SJCRH30 (cell line): Measurements from ENCODE around the gene INPP5A. TPM values are rescaled to one million over a fixed set of nuclear protein-coding genes. Genes with fewer than 3 reads are reported as not detected.

Source experiments
- DNase-seq, 2 experiments: peaks; one replicate each; pipeline ENCODE4 v3.0.0-alpha.2; 2015 to 2020
- H3K27ac ChIP-seq: fragments of 250-450 bp; sonication (Bioruptor Pico); 2 replicates; pipeline ENCODE4 v1.5.1; 2020; ENCODE audit warnings: mild to moderate bottlenecking, moderate library complexity
- H3K27me3 ChIP-seq: fragments of 250-450 bp; sonication (Bioruptor Pico); 2 replicates; pipeline ENCODE4 v1.5.1; 2020; ENCODE audit warnings: mild to moderate bottlenecking, moderate library complexity
- H3K36me3 ChIP-seq: fragments of 250-450 bp; sonication (Bioruptor Pico); 2 replicates; pipeline ENCODE4 v1.5.1; 2020; ENCODE audit warnings: mild to moderate bottlenecking, moderate library complexity
- H3K4me1 ChIP-seq: fragments of 250-450 bp; sonication (Bioruptor Pico); 2 replicates; pipeline ENCODE4 v1.5.1; 2020; ENCODE audit warnings: mild to moderate bottlenecking, moderate library complexity
- H3K4me3 ChIP-seq: fragments of 250-450 bp; sonication (Bioruptor Pico); 2 replicates; pipeline ENCODE4 v1.5.1; 2020; ENCODE audit warnings: mild to moderate bottlenecking, moderate library complexity
- H3K9me3 ChIP-seq: fragments of 250-450 bp; sonication (Bioruptor Pico); replicated peaks from 2 replicates; pipeline ENCODE4 v1.5.1; 2020; ENCODE audit warnings: mild to moderate bottlenecking, moderate library complexity
- total RNA-seq: library from RNA; depleted of rRNA; stranded (reverse); fragments of >200 nt; shearing (Covaris generic); gene quantifications from 2 replicates; pipeline ENCODE4 v1.2.3, GENCODE V29; 2014

INPP5A gene
- total RNA-seq, 1 experiment from 2014 or later: 22.4 TPM

DNA sequence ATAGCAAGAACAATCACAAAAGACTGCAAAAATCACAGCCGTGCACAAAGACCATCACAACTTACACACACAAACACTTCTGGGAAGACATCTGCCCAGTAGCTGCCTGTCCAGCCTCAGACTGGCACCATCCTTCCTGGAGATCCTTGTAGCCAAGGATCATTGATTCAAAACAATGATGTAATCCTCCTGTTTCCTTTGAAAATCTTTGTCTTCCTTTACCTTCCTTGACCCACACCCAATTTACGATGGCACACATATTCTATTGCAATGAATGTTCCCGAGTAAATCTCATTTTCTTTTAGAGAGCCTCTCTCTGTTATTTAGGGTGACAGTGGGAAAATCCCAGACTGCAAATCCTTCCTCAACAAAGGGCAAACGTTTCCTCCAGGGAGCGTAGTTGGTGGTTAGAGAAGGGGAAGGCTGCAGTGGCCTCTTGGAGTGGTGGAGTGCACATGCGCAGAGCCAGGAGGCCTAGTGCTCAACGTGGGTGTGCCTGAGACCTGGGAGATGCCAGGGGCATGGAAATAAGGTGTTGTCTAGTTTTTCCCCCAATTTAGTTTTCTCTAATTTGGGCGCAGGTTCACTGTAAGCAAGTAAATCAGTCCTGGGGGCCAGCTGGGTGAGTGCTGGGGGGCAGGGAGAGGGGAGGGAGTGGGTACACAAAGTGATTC, 3.1 kb upstream of the INPP5A start:
- 0 out of 2 replicates have a peak, but pooled peaks cover 3% of the 10 kb centered on the region for H3K9me3 ChIP-seq
- H3K27ac ChIP-seq: no peak overlapping the region
- H3K36me3 ChIP-seq: no peaks in the 10 kb centered on the region
- H3K27me3 ChIP-seq: no peaks in the 10 kb centered on the region
- DNase-seq: no peak
- H3K4me3 ChIP-seq: no peak overlapping the region
- no peaks in the 10 kb centered on the region for H3K4me1 ChIP-seq

DNA sequence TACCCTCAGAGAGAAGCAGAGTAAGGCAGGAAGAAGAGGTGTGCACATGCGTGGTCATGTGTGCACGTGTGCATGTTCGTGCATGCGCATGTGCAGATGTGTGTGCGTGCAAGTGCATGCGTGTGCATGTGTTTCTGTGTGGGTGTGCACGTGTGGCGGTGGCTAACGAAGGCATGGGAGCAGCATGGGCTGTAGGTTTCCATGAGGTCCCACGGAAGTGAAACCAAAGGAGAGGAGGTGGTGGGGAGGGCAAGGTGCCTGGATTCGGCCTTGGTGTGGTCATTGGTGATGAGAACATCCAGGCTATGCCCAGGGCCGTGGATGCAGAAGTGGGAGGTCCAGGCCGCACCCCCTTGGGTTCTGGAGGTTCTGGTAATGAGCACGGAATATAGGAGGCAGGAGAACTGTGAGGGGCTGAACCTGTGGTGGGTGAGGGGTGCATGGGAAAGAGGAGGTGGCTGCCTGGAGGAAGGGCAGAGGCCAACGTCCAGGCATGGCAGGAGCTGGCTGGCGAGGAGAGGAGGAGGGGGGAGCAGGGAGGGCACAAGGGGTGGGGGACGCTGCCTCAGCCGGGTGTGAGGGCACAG, 2.4 kb upstream of the INPP5A start:
- DNase-seq: no peak
- Histone ChIP-seq H3K27me3 (no peaks in the 10 kb centered on the region), H3K4me1 (no peaks in the 10 kb centered on the region), H3K27ac (no peak overlapping the region), H3K4me3 (no peak overlapping the region), H3K9me3 (0 out of 2 replicates have a peak, but pooled peaks cover 3% of the 10 kb centered on the region), H3K36me3 (no peaks in the 10 kb centered on the region)

DNA sequence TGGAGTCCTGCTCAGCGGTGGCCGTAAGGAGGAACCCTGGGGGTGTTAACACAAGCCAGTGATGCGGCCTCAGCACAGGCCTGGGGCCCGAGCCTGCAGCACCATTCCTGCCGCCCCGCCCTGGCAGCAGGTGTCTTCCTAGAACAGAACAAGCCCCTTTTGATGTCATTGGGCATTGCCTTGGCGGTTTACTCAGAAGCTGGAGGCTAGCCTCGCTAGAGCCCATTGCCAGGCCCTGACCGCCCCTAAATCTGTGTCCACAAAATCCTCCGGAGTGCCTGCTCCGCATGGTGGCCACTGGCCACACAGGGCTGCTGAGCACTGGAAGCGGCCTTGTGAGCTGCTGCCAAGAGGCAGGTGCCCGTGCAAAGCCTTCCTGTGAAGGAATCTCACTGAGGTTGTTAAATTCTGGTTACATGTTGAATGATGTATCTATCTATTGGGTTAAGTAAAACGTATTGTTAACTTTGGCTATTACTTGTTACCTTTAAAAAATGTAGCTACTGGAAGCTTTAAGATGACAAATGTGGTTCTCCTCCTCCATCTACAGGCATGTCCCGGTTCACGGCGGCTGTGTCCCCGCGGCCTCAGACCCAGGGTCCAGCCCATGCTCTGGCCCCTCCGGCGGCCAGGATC, 1.2 kb upstream of the INPP5A start:
- no peaks in the 10 kb centered on the region for H3K36me3 ChIP-seq
- H3K27ac ChIP-seq: no peak overlapping the region
- no peaks in the 10 kb centered on the region for H3K27me3 ChIP-seq
- H3K4me3 ChIP-seq: peak overlapping the region; percentile 65
- peak in 1 of 2 experiments; percentile 11 for DNase-seq
- H3K4me1 ChIP-seq: no peaks in the 10 kb centered on the region
- H3K9me3 ChIP-seq: no peaks in the 10 kb centered on the region

DNA sequence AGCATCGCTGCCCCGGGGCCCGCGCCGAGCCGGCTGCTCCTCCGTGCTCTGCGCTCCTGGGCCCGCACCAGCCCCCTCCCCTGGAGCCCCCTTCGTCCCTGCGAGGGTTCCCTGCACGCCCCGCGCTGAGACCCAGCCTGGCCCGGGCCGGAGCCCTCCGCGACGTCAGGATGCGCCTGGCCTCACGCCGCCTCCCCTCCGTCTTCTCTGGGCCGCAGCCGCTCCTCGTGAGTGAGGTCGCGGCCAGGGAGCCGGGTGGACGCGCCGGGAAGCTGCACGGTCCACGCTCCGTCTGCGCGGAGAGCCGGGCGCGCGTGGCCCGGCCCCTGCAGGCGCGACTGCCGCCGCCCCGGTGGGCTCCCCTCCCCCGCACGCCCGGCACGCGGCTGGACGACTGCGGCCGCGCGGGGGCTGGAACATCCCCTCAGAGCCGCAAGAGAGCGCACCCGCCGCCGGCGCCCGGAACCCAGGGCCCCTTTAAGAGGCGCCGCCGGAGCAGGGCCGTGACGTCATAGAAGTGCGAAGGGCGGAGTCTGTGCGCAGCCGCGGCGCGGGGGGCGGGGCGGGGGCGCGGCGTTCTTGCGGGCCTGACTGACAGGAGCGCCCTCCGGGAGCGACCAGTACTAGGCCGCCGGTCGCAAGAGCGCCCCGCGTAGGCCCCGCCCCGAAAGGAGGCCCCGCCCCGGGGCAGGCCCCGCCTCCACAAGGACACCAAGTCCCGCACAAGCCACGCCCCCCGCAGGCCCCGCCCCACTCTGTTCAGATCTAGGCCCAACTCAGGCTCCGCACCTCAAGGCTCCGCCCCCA, 507 bp upstream of the INPP5A start:
- peak; percentile 96 to 99 for DNase-seq
- H3K4me3 ChIP-seq: peak overlapping the region; percentile 65
- no peaks in the 10 kb centered on the region for H3K36me3 ChIP-seq
- no peaks in the 10 kb centered on the region for H3K4me1 ChIP-seq
- no peaks in the 10 kb centered on the region for H3K27me3 ChIP-seq
- H3K27ac ChIP-seq: no peak overlapping the region
- H3K9me3 ChIP-seq: no peaks in the 10 kb centered on the region

DNA sequence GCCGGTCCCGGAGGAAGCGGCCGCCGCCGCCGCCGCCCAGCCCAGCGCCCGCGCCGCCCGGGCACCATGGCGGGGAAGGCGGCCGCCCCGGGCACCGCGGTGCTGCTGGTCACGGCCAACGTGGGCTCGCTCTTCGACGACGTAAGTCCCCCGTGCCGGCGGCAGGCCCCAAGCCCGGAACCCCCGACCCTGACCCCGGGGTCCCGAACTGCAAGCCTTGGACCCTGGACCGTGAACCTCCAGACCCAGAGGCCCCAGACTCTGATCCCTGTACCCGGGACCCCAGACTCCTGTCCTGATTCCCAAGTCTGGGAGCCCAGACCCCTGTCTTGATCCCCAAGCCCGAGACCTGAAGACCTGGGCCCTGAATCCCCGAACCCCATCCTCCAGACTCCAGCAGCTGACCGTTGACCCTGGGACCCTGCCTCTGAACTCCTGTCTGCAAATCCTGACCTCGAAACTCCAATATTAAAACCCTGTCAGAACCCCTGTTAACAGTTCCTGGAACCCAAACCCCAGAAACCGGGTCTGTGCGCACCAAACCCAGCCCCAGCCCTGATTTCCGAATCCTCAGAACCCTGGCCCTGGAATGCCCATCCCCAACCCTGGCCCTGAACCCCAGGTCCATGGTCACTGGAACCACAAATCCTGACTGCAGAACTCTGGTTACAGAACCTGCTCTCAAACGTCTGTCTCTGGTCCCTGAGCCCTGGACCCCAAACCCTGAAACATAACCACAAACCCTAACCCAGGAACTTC, 623 bp downstream of the INPP5A start:
- Histone ChIP-seq H3K27ac (no peak overlapping the region), H3K4me3 (peak overlapping the region; percentile 65), H3K27me3 (no peaks in the 10 kb centered on the region), H3K9me3 (no peaks in the 10 kb centered on the region), H3K4me1 (no peaks in the 10 kb centered on the region), H3K36me3 (no peaks in the 10 kb centered on the region)
- DNase-seq: no peak

DNA sequence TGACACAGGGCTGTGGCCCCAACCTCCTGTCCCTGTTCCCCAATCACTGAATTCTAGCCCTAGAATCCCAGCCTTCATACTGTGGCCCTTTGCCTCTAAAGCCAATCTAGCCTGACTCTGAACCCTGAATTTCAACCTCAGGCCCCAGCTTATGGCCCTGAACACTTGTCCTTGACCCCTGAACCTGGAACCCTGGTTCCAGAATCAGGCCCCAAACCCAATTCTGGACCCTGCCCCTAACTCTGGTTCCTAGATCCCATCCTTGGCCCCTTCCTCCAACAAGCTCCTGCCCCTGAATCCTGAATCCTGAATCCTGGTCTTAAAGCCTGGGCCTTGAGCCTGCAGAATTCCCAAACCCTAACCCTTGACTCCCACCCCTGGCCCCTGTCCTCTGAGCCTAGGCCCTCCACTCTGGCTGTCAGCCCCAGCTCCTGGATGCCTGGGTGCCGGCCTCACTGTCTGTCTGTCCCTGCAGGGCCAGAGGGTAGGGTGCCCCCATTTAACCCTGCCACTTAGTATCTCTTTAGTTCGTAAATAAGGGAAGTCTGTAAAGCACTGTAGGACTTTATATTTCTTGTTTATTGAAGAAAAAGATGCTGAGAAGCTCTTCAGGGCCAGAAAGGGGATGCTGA, 1.3 kb downstream of the INPP5A start:
- DNase-seq: no peak
- Histone ChIP-seq H3K27me3 (no peaks in the 10 kb centered on the region), H3K9me3 (no peaks in the 10 kb centered on the region), H3K27ac (no peak overlapping the region), H3K4me1 (no peaks in the 10 kb centered on the region), H3K36me3 (no peaks in the 10 kb centered on the region), H3K4me3 (peak overlapping the region; percentile 65; the same call in 1 of the 2 replicates)

DNA sequence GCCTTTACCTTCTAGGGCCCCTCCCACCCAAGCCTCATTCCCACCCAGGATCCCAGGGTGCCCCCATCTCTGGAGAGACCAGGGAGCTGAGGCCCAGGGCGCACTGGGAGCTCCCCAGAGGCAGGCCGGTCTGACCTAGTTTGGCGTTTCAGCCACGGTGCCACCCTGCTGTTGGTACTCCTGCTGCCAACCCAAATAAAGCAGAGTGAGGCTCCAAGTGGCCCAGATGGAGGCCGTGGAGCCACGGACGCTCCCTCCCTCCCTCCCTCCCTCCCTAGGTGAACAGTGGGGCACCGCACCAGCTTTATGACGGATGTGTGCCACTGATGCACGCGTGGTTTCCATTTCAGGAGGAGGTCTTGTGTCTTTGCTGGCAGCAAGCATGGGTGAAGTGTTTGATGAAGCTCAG, 1.8 kb downstream of the INPP5A start:
- no peak overlapping the region for H3K4me3 ChIP-seq
- H3K9me3 ChIP-seq: no peaks in the 10 kb centered on the region
- H3K27ac ChIP-seq: no peak overlapping the region
- H3K27me3 ChIP-seq: no peaks in the 10 kb centered on the region
- H3K36me3 ChIP-seq: no peaks in the 10 kb centered on the region
- H3K4me1 ChIP-seq: no peaks in the 10 kb centered on the region
- DNase-seq: no peak

DNA sequence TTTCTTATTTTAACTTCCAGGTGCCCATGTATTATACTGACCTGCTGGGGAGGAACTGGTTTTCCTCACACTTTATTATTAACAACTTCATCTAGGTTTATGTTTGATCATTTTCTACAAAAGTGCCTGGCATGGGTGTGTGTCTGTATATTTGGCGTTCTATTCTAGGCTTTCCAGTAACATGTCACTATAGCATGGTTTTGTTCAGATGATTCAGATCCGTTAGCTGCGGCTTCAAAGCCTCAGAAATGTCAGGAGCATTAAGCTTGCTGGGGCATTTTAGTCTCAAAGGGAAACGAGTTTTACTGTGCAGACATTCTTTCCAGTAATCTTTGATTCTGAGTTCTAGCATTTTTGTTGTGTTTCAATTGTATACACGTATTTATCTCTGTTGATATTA, 2.3 kb downstream of the INPP5A start:
- no peaks in the 10 kb centered on the region for H3K36me3 ChIP-seq
- no peaks in the 10 kb centered on the region for H3K9me3 ChIP-seq
- no peaks in the 10 kb centered on the region for H3K27me3 ChIP-seq
- H3K4me3 ChIP-seq: no peak overlapping the region
- no peaks in the 10 kb centered on the region for H3K4me1 ChIP-seq
- no peak for DNase-seq
- no peak overlapping the region for H3K27ac ChIP-seq

DNA sequence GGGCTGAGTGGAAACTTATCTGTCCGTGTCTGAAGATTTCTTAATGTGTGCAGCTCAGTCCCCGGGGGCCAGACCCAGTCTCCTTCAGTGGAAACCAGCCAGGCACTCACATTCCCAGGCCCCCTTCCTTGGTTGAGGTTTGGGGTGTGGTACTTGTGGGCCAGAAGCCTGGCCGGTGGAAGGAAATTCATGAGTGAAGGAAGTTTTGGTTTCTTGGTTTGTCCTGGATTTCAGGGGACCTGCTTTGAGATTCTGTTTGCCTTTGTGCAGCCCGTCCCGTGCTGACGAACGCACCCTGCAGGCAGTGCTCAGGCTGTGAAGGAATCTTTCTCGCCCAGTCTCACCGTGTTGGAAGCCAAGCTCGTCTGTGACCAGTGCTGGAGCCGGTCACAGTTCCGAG, 2.9 kb downstream of the INPP5A start:
- no peaks in the 10 kb centered on the region for H3K27me3 ChIP-seq
- H3K27ac ChIP-seq: no peak overlapping the region
- H3K4me3 ChIP-seq: no peak overlapping the region
- DNase-seq: no peak
- H3K36me3 ChIP-seq: no peaks in the 10 kb centered on the region
- no peaks in the 10 kb centered on the region for H3K9me3 ChIP-seq
- H3K4me1 ChIP-seq: no peaks in the 10 kb centered on the region

DNA sequence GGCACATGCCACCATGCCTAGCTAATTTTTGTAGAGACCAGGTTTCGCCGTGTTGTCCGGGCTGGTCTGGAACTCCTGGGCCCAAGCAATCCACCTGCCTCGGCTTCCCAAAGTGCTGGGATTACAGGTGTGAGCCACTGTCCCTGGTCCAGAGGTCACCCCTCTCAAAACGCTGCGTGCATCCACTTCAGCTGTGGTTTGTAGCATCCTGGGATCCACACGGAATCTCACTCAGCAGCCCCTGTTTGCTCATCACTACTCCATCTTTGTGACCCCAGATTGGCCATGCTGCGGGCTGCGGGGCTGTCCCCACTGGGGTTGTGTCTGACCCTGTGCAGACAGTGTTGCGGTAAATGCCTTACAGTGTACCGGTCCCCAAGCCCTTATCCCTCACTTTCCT, 3.5 kb downstream of the INPP5A start:
- DNase-seq: no peak
- H3K27ac ChIP-seq: no peak overlapping the region
- no peaks in the 10 kb centered on the region for H3K36me3 ChIP-seq
- H3K4me1 ChIP-seq: no peaks in the 10 kb centered on the region
- H3K4me3 ChIP-seq: no peak overlapping the region
- H3K9me3 ChIP-seq: no peaks in the 10 kb centered on the region
- no peaks in the 10 kb centered on the region for H3K27me3 ChIP-seq

DNA sequence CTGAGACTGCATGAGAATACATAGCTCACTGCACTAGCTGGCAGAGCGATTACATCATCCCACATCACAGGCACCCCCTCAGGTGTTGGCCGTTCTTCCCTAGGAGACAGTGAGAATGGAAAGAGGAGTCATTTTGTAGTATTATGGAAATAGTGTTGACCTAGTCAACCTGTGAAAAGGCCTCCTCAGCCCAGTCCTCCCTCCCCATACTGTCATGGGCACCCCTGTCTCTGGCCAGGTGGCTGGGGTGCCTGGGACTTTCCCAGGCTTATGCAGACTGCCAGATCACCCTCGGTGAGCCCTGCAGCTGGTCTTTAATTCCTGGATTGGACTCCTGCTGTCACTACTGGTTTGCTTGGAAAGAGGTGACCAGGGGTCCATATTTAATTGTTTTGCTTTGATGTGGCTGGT, 4.0 kb downstream of the INPP5A start:
- H3K27ac ChIP-seq: no peak overlapping the region
- no peak overlapping the region for H3K4me3 ChIP-seq
- H3K9me3 ChIP-seq: no peaks in the 10 kb centered on the region
- no peak for DNase-seq
- no peaks in the 10 kb centered on the region for H3K27me3 ChIP-seq
- no peaks in the 10 kb centered on the region for H3K4me1 ChIP-seq
- no peaks in the 10 kb centered on the region for H3K36me3 ChIP-seq

DNA sequence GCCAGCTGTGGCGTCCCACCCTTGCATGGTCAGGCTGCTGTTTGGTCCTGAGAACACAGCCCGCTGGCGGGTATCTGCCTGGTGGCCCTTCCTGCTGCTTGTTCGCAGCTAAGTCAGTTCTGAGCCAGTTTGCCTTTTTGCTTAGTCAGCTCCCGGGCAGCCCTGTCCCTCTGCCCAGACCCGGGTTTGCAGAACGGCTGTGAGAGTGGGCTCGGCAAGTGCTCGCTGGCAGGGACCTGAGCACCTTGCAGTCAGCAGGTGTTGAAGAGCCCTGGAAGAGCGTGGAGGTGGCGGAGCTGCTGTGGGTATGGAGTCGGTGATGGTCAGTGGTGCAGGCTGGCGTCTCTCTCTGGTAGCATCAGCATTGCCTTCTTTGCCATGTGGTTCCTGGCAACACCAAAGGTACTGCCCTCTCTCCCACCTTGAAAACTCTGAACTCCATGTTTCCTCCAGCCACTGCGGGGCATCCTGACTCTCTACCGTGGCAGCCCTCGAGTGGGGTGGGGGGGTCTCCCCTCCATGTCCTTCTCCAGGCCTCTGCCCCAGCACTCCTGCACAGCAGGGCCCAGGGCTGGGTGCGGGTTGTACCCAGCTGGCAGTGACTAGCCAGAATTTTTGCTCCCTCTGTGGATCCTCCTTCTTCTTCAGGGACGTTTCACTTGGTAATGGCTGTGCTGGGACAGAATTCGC, 4.6 kb downstream of the INPP5A start:
- no peaks in the 10 kb centered on the region for H3K9me3 ChIP-seq
- H3K4me3 ChIP-seq: no peak overlapping the region
- no peak for DNase-seq
- H3K4me1 ChIP-seq: no peaks in the 10 kb centered on the region
- no peak overlapping the region for H3K27ac ChIP-seq
- no peaks in the 10 kb centered on the region for H3K36me3 ChIP-seq
- no peaks in the 10 kb centered on the region for H3K27me3 ChIP-seq

DNA sequence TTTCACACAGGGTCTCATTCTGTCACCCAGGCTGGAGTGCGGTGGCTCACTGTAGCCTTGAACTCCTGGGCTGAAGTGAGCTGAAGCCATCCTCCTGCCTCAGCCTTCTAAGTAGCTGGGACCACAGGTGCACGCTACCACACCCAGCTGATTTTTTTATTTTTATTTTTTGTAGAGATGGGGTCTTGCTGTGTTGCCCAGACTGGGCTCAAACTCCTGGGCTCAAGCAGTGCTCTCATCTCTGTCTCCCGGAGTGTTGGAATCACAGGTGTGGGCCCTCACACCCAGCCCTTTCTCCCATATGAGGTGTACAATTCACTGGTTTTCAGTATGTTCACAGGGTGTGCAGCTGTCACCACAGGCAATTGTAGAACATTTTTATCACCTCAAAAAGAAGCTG, 5.2 kb downstream of the INPP5A start:
- H3K27ac ChIP-seq: no peak overlapping the region
- DNase-seq: no peak
- H3K36me3 ChIP-seq: no peaks in the 10 kb centered on the region
- H3K4me1 ChIP-seq: no peaks in the 10 kb centered on the region
- no peaks in the 10 kb centered on the region for H3K9me3 ChIP-seq
- H3K27me3 ChIP-seq: no peaks in the 10 kb centered on the region
- H3K4me3 ChIP-seq: no peak overlapping the region
